Heart left ventricle (tissue), 16 donors: ENCODE results near the gene SGPP2. TPM values are rescaled to one million over a fixed set of nuclear protein-coding genes. Genes with fewer than 3 reads are reported as not detected.

Source experiments
- ATAC-seq, 4 donors: fragments of 200-7000 bp; cut with Tn5 transposase; one replicate each; pipeline ENCODE4 v1.9.1; 2020 to 2022; ENCODE audit warnings: moderate library complexity in 4 of 4, mild to moderate bottlenecking in 3 of 4, moderate number of reproducible peaks in 1 of 4
- DNase-seq, 5 donors: peaks; one replicate each; pipeline ENCODE4 v3.0.0-alpha.2; 2020
- H3K27ac ChIP-seq, 12 donors: fragments of 200-600 bp; sonication (generic) in 4 of 12; one replicate each; pipeline versions ENCODE4 v1.5.0 to v1.8.0; 2016 to 2022; ENCODE audit warnings: mild to moderate bottlenecking in 2 of 12
- H3K27me3 ChIP-seq, 9 donors: fragments of 200-600 bp; sonication (generic) in 2 of 9; one replicate each; pipeline versions ENCODE4 v1.5.1 to v1.8.0; 2016 to 2022; ENCODE audit warnings: mild to moderate bottlenecking in 3 of 9
- H3K36me3 ChIP-seq, 9 donors: fragments of 200-600 bp; sonication (generic) in 2 of 9; one replicate each; pipeline versions ENCODE4 v1.5.0 to v1.8.0; 2018 to 2022; ENCODE audit warnings: mild to moderate bottlenecking in 2 of 9
- H3K4me1 ChIP-seq, 12 donors: fragments of 200-600 bp; sonication (generic) in 4 of 12; one replicate each; pipeline versions ENCODE4 v1.5.0 to v1.8.0; 2016 to 2022; ENCODE audit warnings: mild to moderate bottlenecking in 3 of 12
- H3K4me3 ChIP-seq, 12 donors: fragments of 200-600 bp; sonication (generic) in 4 of 12; one replicate each; pipeline versions ENCODE4 v1.5.0 to v1.8.0; 2017 to 2022; ENCODE audit warnings: mild to moderate bottlenecking in 9 of 12, moderate library complexity in 4 of 12
- H3K9me3 ChIP-seq, 12 donors: fragments of 200-600 bp; sonication (generic) in 4 of 12; one replicate each; pipeline versions ENCODE4 v1.5.0 to v1.8.0; 2016 to 2022; ENCODE audit warnings: mild to moderate bottlenecking in 1 of 12
- CTCF ChIP-seq, 12 donors: fragments of 200-600 bp; sonication (generic) in 4 of 12; IDR thresholded peaks; one replicate each; pipeline versions ENCODE4 v1.5.0 to v1.8.0; 2018 to 2022; ENCODE audit warnings: antibody characterized with exemption in 12 of 12, mild to moderate bottlenecking in 5 of 12
- POLR2A ChIP-seq, 2 donors: fragments of 450-650 bp; IDR thresholded peaks; one replicate each; pipeline ENCODE4 v1.6.1; 2017; ENCODE audit warnings: antibody characterized with exemption in 2 of 2, mild to moderate bottlenecking in 2 of 2, moderate library complexity in 2 of 2
- WGBS, 4 donors: extraction: QIAGEN DNeasy Blood & Tissue Kit in 2 of 4; methylation state at CpG; one replicate each; pipeline versions ENCODE4 v1.1.5 to v1.1.7; 2013 to 2018; 5-methylcytosine and 5-hydroxymethylcytosine counted together
- intact Hi-C, 10 donors: fragments of 100-400 bp; cut with DNase I; formaldehyde crosslinking; loops; one replicate each; pipeline versions ENCODE4 v1.11.1 to v1.14.2; 2022
- polyA plus RNA-seq, 2 donors: library from polyadenylated mRNA; stranded (reverse); fragments of 200-250 nt; gene quantifications; one replicate each; pipeline ENCODE4 v1.2.3, GENCODE V29; 2013
- total RNA-seq, 9 donors: library from RNA; depleted of rRNA in 2 of 9; stranded (reverse); fragments of >200 nt in 2 of 9; fragmentation: NEBNext Ultra II Directional in 3 of 9; extraction: Animal tissue kit (Norgen Biotek cat#: 25700) in 3 of 9; gene quantifications; one replicate each; pipeline versions ENCODE4 v1.1.0 to v1.2.4, GENCODE V29; 2016 to 2023
- donor health status: ischemic (EF 13 %, LVEDD 7.1; RV severe dilation, severe dysfunction).
- donor health status: healthy with polysubstance abuse.
- donor health status: DM: no; HTN: yes; CAD: no.
- donor health status: DM: no; HTN: no; CAD: no.
- donor health status: ischemic (EF 25% LVEDD 6.9; RV normal size, moderate dysfunction).
- donor health status: ischemic (EF 25% LVEDD 5.7; RV mildly dilated, moderate dysfunction).
- donor health status: healthy.
- donor health status: DM: yes; HTN: yes; CAD: no.
- donor health status: ischemic (EF 35%, LVEDD 5.7; RV mildly dilated, moderate dysfunction).
- donor health status: nonischemic (EF 11% LVEDD 7.7; RV severe dilation, severe dysfunction).
- donor health status: DM: yes; HTN: yes; CAD: no.
- donor health status: PGD.
- donor health status: ischemic (EF 29% LVEDD 5.4; RV normal size, mild dysfunction).
- donor health status: nonischemic (EF 23%, LVEDD 6.1; RV moderate dilation, normal function).

Gene SGPP2
- total and polyA plus RNA-seq, 11 donors = 1.6 to 25.8 (median 12.4) TPM

GRCh38 chr2:222421626-222422025 is 2.7 kb upstream of the SGPP2 start:
- ATAC-seq = no peak
- 65 to 100% (median 88%) methylated on average over 1 of the region's 1 CpG for WGBS, 4 donors
- intact Hi-C loops = loop anchor here in 1 of 10 donors (10.0 kb wide), 1 partner anchor 153 kb away; no protein-coding TSS in a partner anchor
- DNase-seq = no peak
- no peak overlapping the region for H3K4me3 ChIP-seq
- H3K27me3 ChIP-seq = peaks cover 0 to 40% (median 10%) of the 10 kb centered on the region in 9 donors
- no peak overlapping the region for H3K27ac ChIP-seq
- H3K9me3 ChIP-seq = no peaks in the 10 kb centered on the region
- H3K36me3 ChIP-seq = no peaks in the 10 kb centered on the region
- TF ChIP-seq POLR2A (IDR thresholded peaks at IDR 0.05) (no peak), CTCF (IDR thresholded peaks at IDR 0.05) (no peak)
- H3K4me1 ChIP-seq = peaks cover 0 to 17% (median 0%) of the 10 kb centered on the region in 12 donors

GRCh38 chr2:222423186-222423585 is 1.2 kb upstream of the SGPP2 start:
- Histone ChIP-seq H3K27ac (no peak overlapping the region), H3K36me3 (no peaks in the 10 kb centered on the region), H3K4me3 (no peak overlapping the region), H3K4me1 (peaks cover 0 to 17% (median 0%) of the 10 kb centered on the region in 12 donors), H3K9me3 (no peaks in the 10 kb centered on the region), H3K27me3 (peaks cover 0 to 42% (median 10%) of the 10 kb centered on the region in 9 donors)
- DNase-seq (no peak), ATAC-seq (no peak)
- intact Hi-C loops = loop anchor here in 1 of 10 donors (10.0 kb wide), 1 partner anchor 152 kb away; no protein-coding TSS in a partner anchor
- TF ChIP-seq POLR2A (IDR thresholded peaks at IDR 0.05) = no peak
- TF ChIP-seq CTCF (IDR thresholded peaks at IDR 0.05) = no peak
- 60 to 79% (median 68%) methylated on average over 3 of the region's 3 CpGs for WGBS, 4 donors

- Histone ChIP-seq H3K27ac (no peak overlapping the region), H3K4me3 (peak overlapping the region; percentile 43 to 72 (median 60)), H3K36me3 (no peaks in the 10 kb centered on the region), H3K27me3 (peaks cover 0 to 42% (median 10%) of the 10 kb centered on the region in 9 donors), H3K9me3 (no peaks in the 10 kb centered on the region), H3K4me1 (peaks cover 0 to 17% (median 0%) of the 10 kb centered on the region in 12 donors)
- ATAC-seq (peak in 1 of 4 donors; percentile 18), DNase-seq (no peak)
- WGBS, 4 donors = 26 to 36% (median 31%) methylated on average over 22 to 23 of the region's 23 CpGs
- intact Hi-C loops = loop anchor here in 1 of 10 donors (10.0 kb wide), 1 partner anchor 151 kb away; no protein-coding TSS in a partner anchor
- TF ChIP-seq CTCF (IDR thresholded peaks at IDR 0.05) (no peak), POLR2A (IDR thresholded peaks at IDR 0.05) (no peak)
Observed at GRCh38 chr2:222423632-222424275, 589 bp upstream of the SGPP2 start.
